ENCODE measurements around the gene CHTOP. TPM values are rescaled to one million over a fixed set of nuclear protein-coding genes. Genes with fewer than 3 reads are reported as not detected.
"Not testable (repeated sequence)": the region's sequence is repeated elsewhere in the genome, so short reads cannot be mapped to it uniquely, and the experiment has no call there.

The CHTOP gene
- total RNA-seq, 4 donors from 2014 or later, result 34.5 to 43.8 (median 37.6) TPM

GRCh38 chr1:153670859-153671627 lies 37.2 kb downstream of the CHTOP start, which contains the start of gene ILF2:
TSS of gene ILF2 (minus strand) at chr1:153670993. CDS start at chr1:153670922, 71 bp downstream.
- DNase-seq (ENCODE audit: extremely low spot score), result peak; percentile 99
- WGBS, result 1% methylated on average over 34 of the region's 35 CpGs
- peaks cover 28 to 36% (median 33%) of the 10 kb centered on the region in 4 donors for H3K36me3 ChIP-seq

GRCh38 chr1:153671628-153672353 lies 37.9 kb downstream of the CHTOP start:
- peaks cover 21 to 29% (median 26%) of the 10 kb centered on the region in 4 donors for H3K36me3 ChIP-seq
- peaks cover 14 to 31% (median 23%) of the 10 kb centered on the region in 4 donors for H3K4me1 ChIP-seq
- DNase-seq (ENCODE audit: extremely low spot score); H3K27me3 ChIP-seq; intact Hi-C loops (cut with DNase I); H3K9me3 ChIP-seq: not testable (repeated sequence)
- peak; percentile 10 to 12 (median 12) for TF ChIP-seq CTCF (IDR thresholded peaks at IDR 0.05)
- 9% methylated on average over 28 of the region's 28 CpGs for WGBS
- H3K4me3 ChIP-seq, result peak overlapping the region; percentile 73 to 82 (median 78)
- H3K27ac ChIP-seq (replicated peaks in 1 of 4), result peak overlapping the region; percentile 83 to 88 (median 86)

More at GRCh38 chr1:153670859-153671627, 37.2 kb downstream of the CHTOP start, which contains the start of gene ILF2:
- Histone ChIP-seq H3K4me3 (peak within 1 kb of the TSS; percentile 73 to 82 (median 78)), H3K9me3 (no peaks in the 10 kb centered on the region), H3K4me1 (peaks cover 14 to 31% (median 23%) of the 10 kb centered on the region in 4 donors), H3K27ac (replicated peaks in 1 of 4) (peak within 1 kb of the TSS; percentile 84 to 88 (median 86)), H3K27me3 (no peaks in the 10 kb centered on the region)
- no peak for TF ChIP-seq EP300 (IDR thresholded peaks at IDR 0.05)
- TF ChIP-seq POLR2AphosphoS5 (IDR thresholded peaks at IDR 0.05), result peak; percentile 96 to 98
- TF ChIP-seq CTCF (IDR thresholded peaks at IDR 0.05), result peak in 1 of 3 experiments; percentile 5
- TF ChIP-seq POLR2A (IDR thresholded peaks at IDR 0.05; ENCODE audit: low read depth), result peak; percentile 81
- intact Hi-C loops (cut with DNase I), result no loop called here

DNA sequence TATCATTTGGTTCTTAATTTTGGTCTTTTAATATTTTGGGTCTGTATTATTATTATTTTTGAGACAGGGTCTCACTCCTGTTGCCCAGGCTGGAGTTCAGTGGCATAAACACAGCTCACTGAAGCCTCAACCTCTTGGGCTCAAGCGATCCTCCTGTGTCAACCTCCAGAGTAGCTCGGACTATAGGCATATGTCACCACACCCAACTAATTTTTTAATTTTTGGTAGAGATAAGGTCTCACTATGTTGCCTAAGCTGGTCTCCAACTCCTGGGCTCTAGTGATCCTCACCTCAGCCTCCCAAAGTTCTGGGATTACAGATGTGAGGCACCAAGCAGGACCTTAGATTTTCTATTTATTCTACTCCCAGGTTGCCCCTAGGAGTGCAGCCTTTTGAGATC lies 39.6 kb downstream of the CHTOP start:
- H3K9me3 ChIP-seq, result no peaks in the 10 kb centered on the region
- DNase-seq (ENCODE audit: extremely low spot score), result no peak
- intact Hi-C loops (cut with DNase I), result no loop called here
- H3K36me3 ChIP-seq, result peaks cover 5 to 12% (median 9%) of the 10 kb centered on the region in 4 donors
- 87% methylated on average over 2 of the region's 2 CpGs for WGBS
- peaks cover 0 to 3% (median 0%) of the 10 kb centered on the region in 4 donors for H3K27me3 ChIP-seq
- peaks cover 26 to 42% (median 32%) of the 10 kb centered on the region in 4 donors for H3K4me1 ChIP-seq
- no peak overlapping the region for H3K27ac ChIP-seq (replicated peaks in 1 of 4)
- no peak overlapping the region for H3K4me3 ChIP-seq
- TF ChIP-seq EP300 (IDR thresholded peaks at IDR 0.05) (no peak), POLR2A (IDR thresholded peaks at IDR 0.05; ENCODE audit: low read depth) (no peak), CTCF (IDR thresholded peaks at IDR 0.05) (no peak), POLR2AphosphoS5 (IDR thresholded peaks at IDR 0.05) (no peak)

- no peaks in the 10 kb centered on the region for H3K9me3 ChIP-seq
- no peak for DNase-seq (ENCODE audit: extremely low spot score)
- intact Hi-C loops (cut with DNase I), result loop anchor here (2.0 to 5.0 kb wide), 2 partner anchors 71 to 309 kb away; partner anchors contain the start of gene RAB13
- TF ChIP-seq EP300 (IDR thresholded peaks at IDR 0.05), result no peak
- peak; percentile 85 to 93 (median 89) for TF ChIP-seq CTCF (IDR thresholded peaks at IDR 0.05)
- WGBS, result 3% methylated on average over 21 of the region's 29 CpGs
- peaks cover 21 to 36% (median 35%) of the 10 kb centered on the region in 4 donors for H3K4me1 ChIP-seq
- peak overlapping the region; percentile 68 to 79 (median 72) for H3K27ac ChIP-seq (replicated peaks in 1 of 4)
- peak overlapping the region; percentile 58 to 78 (median 62) for H3K4me3 ChIP-seq
- H3K36me3 ChIP-seq, result peaks cover 0 to 17% (median 6%) of the 10 kb centered on the region in 4 donors
- H3K27me3 ChIP-seq, result peaks cover 0 to 29% (median 5%) of the 10 kb centered on the region in 4 donors
These were observed 44.1 kb downstream of the CHTOP start for GRCh38 chr1:153677718-153678518.

All from esophagus muscularis mucosa (tissue), 4 donors.